Endothelial cell of umbilical vein (primary cell): Measurements from ENCODE around the gene SORCS2. TPM values are rescaled to one million over a fixed set of nuclear protein-coding genes. Genes with fewer than 3 reads are reported as not detected.

ENCODE experiments used
- BruUV-seq: library from RNA; stranded (reverse); fragments of 400-500 nt; replicated peaks from 2 replicates; lab custom pipeline; 2021; lab: Mats Ljungman, UMichigan
- CTCF ChIA-PET: fragments of 300-600, 350-600 bp; sonication (Branson Sonifier 250); formaldehyde crosslinking; loops from one replicate; lab custom pipeline; 2021; ENCODE audit warnings: antibody characterized with exemption, inconsistent platforms; lab: Charles Lee
- POLR2A ChIA-PET: fragments of 300-600, 350-600 bp; sonication (Branson Sonifier 250); formaldehyde crosslinking; loops from one replicate; lab custom pipeline; 2021; ENCODE audit warnings: antibody characterized with exemption, inconsistent platforms; lab: Charles Lee
- DNase-seq: peaks from one replicate; pipeline ENCODE4 v3.0.0-alpha.2; 2011; ENCODE audit warnings: low read depth, low spot score
- FAIRE-seq: peaks from 2 replicates; lab custom pipeline; 2011; peaks lifted over from hg19 to GRCh38; lab: Jason Lieb, UNC
- H2AFZ ChIP-seq: 2 replicates; pipeline ENCODE4 v1.6.0; 2012; ENCODE audit warnings: low read depth, low read length, control low read depth, inconsistent platforms
- H3K27ac ChIP-seq: 2 replicates; pipeline ENCODE4 v1.5.1; 2011; ENCODE audit warnings: low read depth, mild to moderate bottlenecking, control low read depth, low read length, moderate library complexity; ENCODE audit not compliant: insufficient read depth
- H3K27me3 ChIP-seq, 2 experiments: 2 replicates each; pipeline versions ENCODE4 v1.6.0 to v1.6.1; 2011; ENCODE audit warnings: low read length in 2 of 2, mixed read lengths in 1 of 2; ENCODE audit not compliant: control insufficient read depth in 2 of 2, insufficient read depth in 2 of 2
- H3K36me3 ChIP-seq, 2 experiments: 2 replicates in 1 of 2; 3 replicates in 1 of 2; pipeline ENCODE4 v1.5.1; 2011; ENCODE audit warnings: low read length in 2 of 2, mild to moderate bottlenecking in 1 of 2, moderate library complexity in 1 of 2; ENCODE audit not compliant: control insufficient read depth in 2 of 2, insufficient read depth in 2 of 2; ENCODE audit errors: extremely low read depth in 1 of 2
- H3K4me1 ChIP-seq: 3 replicates; pipeline ENCODE4 v1.5.1; 2011; ENCODE audit warnings: mild to moderate bottlenecking, low read length; ENCODE audit not compliant: control insufficient read depth, insufficient read depth; ENCODE audit errors: extremely low read depth
- H3K4me2 ChIP-seq: 2 replicates; pipeline ENCODE4 v1.6.1; 2011; ENCODE audit warnings: low read length, control low read depth, mixed read lengths; ENCODE audit not compliant: insufficient read depth
- H3K4me3 ChIP-seq, 3 experiments: fragments of 200-600 bp in 1 of 3; sonication (generic), shearing (Covaris generic) in 1 of 3; replicated peaks in 1 of 3; 2 replicates each; pipeline ENCODE4 v1.5.1; 2011 to 2016; ENCODE audit warnings: control low read depth in 3 of 3, low read length in 3 of 3, mild to moderate bottlenecking in 2 of 3, inconsistent platforms in 1 of 3, low read depth in 1 of 3, moderate library complexity in 1 of 3; ENCODE audit not compliant: insufficient read depth in 1 of 3
- H3K79me2 ChIP-seq: 2 replicates; pipeline ENCODE4 v1.6.0; 2012; ENCODE audit warnings: low read length, inconsistent platforms; ENCODE audit not compliant: control insufficient read depth, insufficient read depth
- H3K9ac ChIP-seq: replicated peaks from 2 replicates; pipeline ENCODE3; 2011; ENCODE audit warnings: low read length, control low read depth; ENCODE audit not compliant: insufficient read depth; ENCODE audit errors: extremely low read depth
- H3K9me1 ChIP-seq: replicated peaks from 3 replicates; pipeline ENCODE4 v1.6.0; 2011; ENCODE audit warnings: mild to moderate bottlenecking, low read length; ENCODE audit not compliant: control insufficient read depth, insufficient read depth; ENCODE audit errors: extremely low read depth
- H3K9me3 ChIP-seq: replicated peaks from 2 replicates; pipeline ENCODE4 v1.5.1; 2012; ENCODE audit warnings: low read length, inconsistent platforms; ENCODE audit not compliant: control insufficient read depth, insufficient read depth
- H4K20me1 ChIP-seq: replicated peaks from 2 replicates; pipeline ENCODE3; 2011; ENCODE audit warnings: mild to moderate bottlenecking, low read length; ENCODE audit not compliant: control insufficient read depth, insufficient read depth; ENCODE audit errors: extremely low read depth
- CTCF ChIP-seq, 2 donors: IDR thresholded peaks; 1 replicate in 1 of 2; 2 replicates in 1 of 2; pipeline ENCODE4 v1.5.1; 2011; ENCODE audit warnings: low read length in 2 of 2, mild to moderate bottlenecking in 2 of 2, moderate library complexity in 2 of 2, control low read depth in 1 of 2, inconsistent platforms in 1 of 2, low read depth in 1 of 2; ENCODE audit not compliant: insufficient read depth in 1 of 2; ENCODE audit errors: extremely low read depth in 1 of 2
- EZH2 ChIP-seq: IDR thresholded peaks from 2 replicates; pipeline ENCODE4 v1.6.1; 2012; ENCODE audit warnings: borderline replicate concordance, low read depth, mild to moderate bottlenecking, moderate library complexity, low read length, inconsistent platforms; ENCODE audit not compliant: severe bottlenecking
- FOS ChIP-seq: IDR thresholded peaks from 2 replicates; pipeline ENCODE4 v1.6.1; 2011; ENCODE audit warnings: mild to moderate bottlenecking, low read length, moderate library complexity, borderline replicate concordance; ENCODE audit not compliant: insufficient read depth
- JUN ChIP-seq: IDR thresholded peaks from 2 replicates; pipeline ENCODE4 v1.6.1; 2011; ENCODE audit warnings: borderline replicate concordance, low read depth; ENCODE audit not compliant: insufficient read length, insufficient read depth
- dilution Hi-C: fragments of 300-500 bp; cut with MboI; formaldehyde crosslinking; loops from one replicate; pipeline ENCODE4 v1.15.0; 2019; ENCODE audit warnings: low sequenced_read_pairs; ENCODE audit not compliant: extremely low pct_ligation_motif_present
- intact Hi-C: fragments of 100-400 bp; cut with micrococcal nuclease; formaldehyde crosslinking; loops from one replicate; pipeline ENCODE4 v1.10.0; 2022
- polyA plus RNA-seq, 4 experiments: library from polyadenylated mRNA; depleted of rRNA in 3 of 4; stranded (reverse) in 3 of 4; unstranded in 1 of 4; fragments of >200 nt; gene quantifications; 2 replicates each; pipeline versions ENCODE4 v1.2.1 to v1.2.3, GENCODE V29; 2011 to 2012; ENCODE audit warnings: missing spikeins in 1 of 4
- total RNA-seq: library from RNA; stranded (reverse); gene quantifications from 2 replicates; pipeline ENCODE4 v1.2.3, GENCODE V29; 2021
- TF ChIP-seq, protein P1 (sequence below): IDR thresholded peaks from 2 replicates; pipeline ENCODE4 v1.6.1; 2011; ENCODE audit not compliant: insufficient read depth, insufficient read length

Gene SORCS2
- total and polyA plus RNA-seq, 2 donors (not counting 3 experiments of a cell fraction or from before 2014, with no cell fraction given), result not detected

GRCh38 chr4:7742807-7743280 is 550.5 kb downstream of the SORCS2 start:
- Histone ChIP-seq H3K9me3 (no peaks in the 10 kb centered on the region), H3K4me3 (no peak overlapping the region), H3K27me3 (no peaks in the 10 kb centered on the region), H3K36me3 (no peaks in the 10 kb centered on the region), H3K27ac (no peak overlapping the region), H3K9me1 (no peaks in the 10 kb centered on the region), H3K79me2 (no peaks in the 10 kb centered on the region), H3K4me2 (no peak overlapping the region), H4K20me1 (no peaks in the 10 kb centered on the region), H2AFZ (no peak overlapping the region), H3K9ac (no peak overlapping the region), H3K4me1 (no peaks in the 10 kb centered on the region)
- no TSS peak for BruUV-seq
- FAIRE-seq (no peak), DNase-seq (no peak)
- dilution Hi-C loops (no loop called here), intact Hi-C loops (no loop called here)
- ChIA-PET POLR2A (no interaction called here), CTCF (no interaction called here)
- no peak for TF ChIP-seq FOS
- no peak for TF ChIP-seq JUN
- no peak for TF ChIP-seq EZH2
- TF ChIP-seq, protein P1, sequence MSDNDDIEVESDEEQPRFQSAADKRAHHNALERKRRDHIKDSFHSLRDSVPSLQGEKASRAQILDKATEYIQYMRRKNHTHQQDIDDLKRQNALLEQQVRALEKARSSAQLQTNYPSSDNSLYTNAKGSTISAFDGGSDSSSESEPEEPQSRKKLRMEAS, result no peak
- no peak for TF ChIP-seq CTCF (IDR thresholded peaks at IDR 0.05; ENCODE audit: extremely low read depth in 1 of 2, insufficient read depth in 1 of 2, low read depth in 1 of 2, low read length in 2 of 2)
